ENCODE data around the gene SRGAP3. TPM values are rescaled to one million over a fixed set of nuclear protein-coding genes. Genes with fewer than 3 reads are reported as not detected.

Gene SRGAP3
- total RNA-seq, 1 experiment from 2014 or later: 7.6 TPM

Other genes starting within 250 kb of the SRGAP3 start
- gene THUMPD3, start 113.4 kb upstream of the SRGAP3 start, total RNA-seq (2014; rRNA removed; shearing (Covaris generic); ENCODE audit: low replicate concordance): 25.7 and 28.1 TPM in 2 replicates
- 12.3 and 30.7 TPM in 2 replicates for gene SETD5, start 148.0 kb upstream of the SRGAP3 start, total RNA-seq (2014; rRNA removed; shearing (Covaris generic); ENCODE audit: low replicate concordance)

Measured in Caki2 (cell line).